ENCODE results near the gene CSNK2B.

The CSNK2B gene

GRCh38 chr6:31713465-31713864, 47.6 kb downstream of the CSNK2B start:
- TF ChIP-seq CTCF (IDR thresholded peaks at IDR 0.05; ENCODE audit: low read depth, low read length), result no peak
- H3K4me3 ChIP-seq (replicated peaks in 1 of 2; ENCODE audit: low read depth in 2 of 2, low read length in 2 of 2), result no peak overlapping the region
- DNase-seq (ENCODE audit: low read depth in 2 of 2), result no peak

GRCh38 chr6:31713991-31714684, 48.3 kb downstream of the CSNK2B start:
- H3K4me3 ChIP-seq (replicated peaks in 1 of 2; ENCODE audit: low read depth in 2 of 2, low read length in 2 of 2), result no peak overlapping the region
- no peak for DNase-seq (ENCODE audit: low read depth in 2 of 2)
- no peak for TF ChIP-seq CTCF (IDR thresholded peaks at IDR 0.05; ENCODE audit: low read depth, low read length)

- TF ChIP-seq CTCF (IDR thresholded peaks at IDR 0.05; ENCODE audit: low read depth, low read length), result no peak
- DNase-seq (ENCODE audit: low read depth in 2 of 2), result no peak
- no peak within 1 kb of the TSS for H3K4me3 ChIP-seq (replicated peaks in 1 of 2; ENCODE audit: low read depth in 2 of 2, low read length in 2 of 2)
These were observed 49.4 kb downstream of the CSNK2B start, which contains the start of gene LY6G6D for GRCh38 chr6:31715022-31715958. LY6G6D (plus strand) TSS chr6:31715348; CDS start chr6:31715356, 8 bp downstream.

GRCh38 chr6:31717499-31718222, 51.8 kb downstream of the CSNK2B start:
- no peak for TF ChIP-seq CTCF (IDR thresholded peaks at IDR 0.05; ENCODE audit: low read depth, low read length)
- no peak for DNase-seq (ENCODE audit: low read depth in 2 of 2)
- H3K4me3 ChIP-seq (replicated peaks in 1 of 2; ENCODE audit: low read depth in 2 of 2, low read length in 2 of 2), result no peak overlapping the region

GRCh38 chr6:31718265-31718664, 52.4 kb downstream of the CSNK2B start:
- H3K4me3 ChIP-seq (replicated peaks in 1 of 2; ENCODE audit: low read depth in 2 of 2, low read length in 2 of 2), result no peak overlapping the region
- DNase-seq (ENCODE audit: low read depth in 2 of 2), result no peak
- TF ChIP-seq CTCF (IDR thresholded peaks at IDR 0.05; ENCODE audit: low read depth, low read length), result no peak

GRCh38 chr6:31719001-31719400, 53.1 kb downstream of the CSNK2B start:
- DNase-seq (ENCODE audit: low read depth in 2 of 2), result no peak
- no peak overlapping the region for H3K4me3 ChIP-seq (replicated peaks in 1 of 2; ENCODE audit: low read depth in 2 of 2, low read length in 2 of 2)
- no peak for TF ChIP-seq CTCF (IDR thresholded peaks at IDR 0.05; ENCODE audit: low read depth, low read length)

Measured in cardiac fibroblast (primary cell).